HFFc6 (cell line): Measurements from ENCODE around the gene KLHDC2. TPM values are rescaled to one million over a fixed set of nuclear protein-coding genes. Genes with fewer than 3 reads are reported as not detected.
A peak's percentile ranks its signal among the peaks of the same experiment; 100 is the strongest.
"Not testable (repeated sequence)": the region's sequence is repeated elsewhere in the genome, so short reads cannot be mapped to it uniquely, and the experiment has no call there.

Experiments used
- DNase-seq: peaks from one replicate; pipeline ENCODE4 v3.0.0-alpha.2; 2018
- H3K27ac Mint-ChIP-seq: 2 replicates; pipeline ENCODE4 v1.8.0; 2020; ENCODE audit warnings: mild to moderate bottlenecking, mixed read lengths
- H3K27me3 Mint-ChIP-seq: 2 replicates; pipeline ENCODE4 v1.8.0; 2021; ENCODE audit warnings: mild to moderate bottlenecking, moderate library complexity, mixed read lengths; ENCODE audit not compliant: insufficient read depth
- H3K36me3 Mint-ChIP-seq: 2 replicates; pipeline ENCODE4 v1.8.0; 2021; ENCODE audit warnings: low read depth, mixed read lengths
- H3K4me1 Mint-ChIP-seq: 2 replicates; pipeline ENCODE4 v1.8.0; 2020; ENCODE audit warnings: low read depth, mixed read lengths
- H3K4me3 Mint-ChIP-seq: 2 replicates; pipeline ENCODE4 v1.8.0; 2020; ENCODE audit warnings: mild to moderate bottlenecking, moderate library complexity, mixed read lengths
- H3K9me3 Mint-ChIP-seq: 2 replicates; pipeline ENCODE4 v1.8.0; 2020; ENCODE audit warnings: mild to moderate bottlenecking, mixed read lengths
- long read RNA-seq: library from polyadenylated mRNA; unstranded; transcript quantifications from one replicate; pipeline ENCODE4 v2.0.0, GENCODE V29; 2019
- total RNA-seq, 6 experiments: library from RNA; stranded (reverse); fragmentation: NEBNext Ultra II Directional; extraction: Animal tissue kit (Norgen Biotek cat#: 25700); gene quantifications; 2 replicates in 1 of 6; 3 replicates in 5 of 6; pipeline ENCODE4 v1.2.3, GENCODE V29; 2021
- TF ChIP-seq, protein P1 (sequence below): fragments of 200-600 bp; sonication (generic); IDR thresholded peaks from 2 replicates; pipeline ENCODE4 v1.5.0; 2021; ENCODE audit warnings: antibody characterized with exemption, mild to moderate bottlenecking

The KLHDC2 gene, protein sequence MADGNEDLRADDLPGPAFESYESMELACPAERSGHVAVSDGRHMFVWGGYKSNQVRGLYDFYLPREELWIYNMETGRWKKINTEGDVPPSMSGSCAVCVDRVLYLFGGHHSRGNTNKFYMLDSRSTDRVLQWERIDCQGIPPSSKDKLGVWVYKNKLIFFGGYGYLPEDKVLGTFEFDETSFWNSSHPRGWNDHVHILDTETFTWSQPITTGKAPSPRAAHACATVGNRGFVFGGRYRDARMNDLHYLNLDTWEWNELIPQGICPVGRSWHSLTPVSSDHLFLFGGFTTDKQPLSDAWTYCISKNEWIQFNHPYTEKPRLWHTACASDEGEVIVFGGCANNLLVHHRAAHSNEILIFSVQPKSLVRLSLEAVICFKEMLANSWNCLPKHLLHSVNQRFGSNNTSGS
- total RNA-seq, result 10 to 100 TPM; 29.8 to 35.5 (median 33.8) TPM
- long read RNA-seq, full-length matches to known transcripts, result 76 of 95 reads
- long read RNA-seq, partial matches to known transcripts, result 13 of 95 reads
- long read RNA-seq, other reads (novel, unspliced or antisense), result 6 of 95 reads

DNA sequence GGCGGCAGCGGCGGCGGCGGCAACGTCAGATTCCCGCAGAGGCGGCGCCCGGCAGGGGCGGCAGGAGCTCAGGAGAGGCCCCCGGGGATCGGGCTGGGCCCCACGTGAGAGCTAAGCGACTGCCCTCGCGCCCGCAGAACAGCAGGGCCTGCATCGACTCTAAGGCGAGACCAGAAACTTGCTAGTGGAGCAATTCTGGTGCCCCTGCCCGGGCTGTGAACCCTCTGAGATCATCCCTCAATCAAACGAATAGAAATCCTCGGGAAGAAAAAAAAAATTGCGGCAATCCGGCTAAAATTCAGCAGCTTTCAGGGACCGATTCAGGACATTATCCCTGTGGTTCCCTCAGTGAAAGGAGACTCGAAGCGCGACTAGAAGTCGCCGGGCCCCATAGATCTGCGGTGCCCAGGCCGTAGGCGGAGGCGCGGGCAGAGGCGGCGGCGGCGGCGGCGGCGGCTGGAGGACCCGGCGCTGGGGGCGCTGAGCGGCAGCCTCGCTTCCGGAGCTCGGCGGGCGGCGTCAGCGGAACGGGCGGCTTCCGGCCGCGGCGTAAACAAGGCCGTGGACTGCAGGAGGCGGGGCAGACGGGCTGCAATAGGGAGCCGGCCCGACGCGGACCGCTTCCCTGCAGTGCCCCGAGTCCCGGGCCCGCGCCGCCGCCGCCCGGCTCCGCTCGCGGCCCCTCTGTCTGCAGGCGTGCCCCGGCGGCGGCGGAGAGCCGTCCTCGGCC is at the start of gene KLHDC2:
Gene KLHDC2, plus strand, starts transcription at position 583 of the 730 bp plus-strand sequence. CDS start 316 bp downstream, outside the sequence.
- Mint-ChIP-seq H3K4me3 (peak within 1 kb of the TSS; percentile 99), H3K36me3 (no peaks in the 10 kb centered on the region; the same call in 1 of the 2 replicates), H3K27me3 (peaks cover 10% of the 10 kb centered on the region), H3K9me3 (no peaks in the 10 kb centered on the region), H3K4me1 (peaks cover 45% of the 10 kb centered on the region), H3K27ac (peak within 1 kb of the TSS; percentile 99)
- TF ChIP-seq, protein P1, sequence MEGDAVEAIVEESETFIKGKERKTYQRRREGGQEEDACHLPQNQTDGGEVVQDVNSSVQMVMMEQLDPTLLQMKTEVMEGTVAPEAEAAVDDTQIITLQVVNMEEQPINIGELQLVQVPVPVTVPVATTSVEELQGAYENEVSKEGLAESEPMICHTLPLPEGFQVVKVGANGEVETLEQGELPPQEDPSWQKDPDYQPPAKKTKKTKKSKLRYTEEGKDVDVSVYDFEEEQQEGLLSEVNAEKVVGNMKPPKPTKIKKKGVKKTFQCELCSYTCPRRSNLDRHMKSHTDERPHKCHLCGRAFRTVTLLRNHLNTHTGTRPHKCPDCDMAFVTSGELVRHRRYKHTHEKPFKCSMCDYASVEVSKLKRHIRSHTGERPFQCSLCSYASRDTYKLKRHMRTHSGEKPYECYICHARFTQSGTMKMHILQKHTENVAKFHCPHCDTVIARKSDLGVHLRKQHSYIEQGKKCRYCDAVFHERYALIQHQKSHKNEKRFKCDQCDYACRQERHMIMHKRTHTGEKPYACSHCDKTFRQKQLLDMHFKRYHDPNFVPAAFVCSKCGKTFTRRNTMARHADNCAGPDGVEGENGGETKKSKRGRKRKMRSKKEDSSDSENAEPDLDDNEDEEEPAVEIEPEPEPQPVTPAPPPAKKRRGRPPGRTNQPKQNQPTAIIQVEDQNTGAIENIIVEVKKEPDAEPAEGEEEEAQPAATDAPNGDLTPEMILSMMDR, result peak; percentile 38
- peak; percentile 84 for DNase-seq

DNA sequence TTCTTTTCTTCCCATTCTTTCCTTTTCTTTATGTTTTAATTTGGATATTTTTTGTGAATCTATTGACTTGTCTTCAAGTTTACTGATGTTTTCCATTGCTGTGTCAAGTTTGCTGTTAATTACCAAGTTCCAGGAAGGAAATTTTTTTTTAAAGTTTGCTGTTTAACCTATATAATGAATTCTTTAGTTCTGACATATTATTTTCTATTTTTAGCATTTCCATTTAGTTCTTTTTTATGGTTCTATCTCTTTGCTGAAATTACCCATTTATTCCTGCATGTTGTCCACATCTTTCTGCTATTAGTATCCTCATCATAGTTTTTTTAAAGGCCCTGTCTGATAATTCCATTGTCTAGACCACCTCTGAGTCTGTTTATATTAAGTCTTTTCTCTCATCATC is 47.2 kb upstream of the KLHDC2 start:
- Mint-ChIP-seq H3K4me1 (no peaks in the 10 kb centered on the region), H3K36me3 (peaks cover 20% of the 10 kb centered on the region), H3K27me3 (no peaks in the 10 kb centered on the region), H3K27ac (no peak overlapping the region), H3K4me3 (no peak overlapping the region), H3K9me3 (no peaks in the 10 kb centered on the region)
- TF ChIP-seq, protein P1, result no peak
- no peak for DNase-seq

DNA sequence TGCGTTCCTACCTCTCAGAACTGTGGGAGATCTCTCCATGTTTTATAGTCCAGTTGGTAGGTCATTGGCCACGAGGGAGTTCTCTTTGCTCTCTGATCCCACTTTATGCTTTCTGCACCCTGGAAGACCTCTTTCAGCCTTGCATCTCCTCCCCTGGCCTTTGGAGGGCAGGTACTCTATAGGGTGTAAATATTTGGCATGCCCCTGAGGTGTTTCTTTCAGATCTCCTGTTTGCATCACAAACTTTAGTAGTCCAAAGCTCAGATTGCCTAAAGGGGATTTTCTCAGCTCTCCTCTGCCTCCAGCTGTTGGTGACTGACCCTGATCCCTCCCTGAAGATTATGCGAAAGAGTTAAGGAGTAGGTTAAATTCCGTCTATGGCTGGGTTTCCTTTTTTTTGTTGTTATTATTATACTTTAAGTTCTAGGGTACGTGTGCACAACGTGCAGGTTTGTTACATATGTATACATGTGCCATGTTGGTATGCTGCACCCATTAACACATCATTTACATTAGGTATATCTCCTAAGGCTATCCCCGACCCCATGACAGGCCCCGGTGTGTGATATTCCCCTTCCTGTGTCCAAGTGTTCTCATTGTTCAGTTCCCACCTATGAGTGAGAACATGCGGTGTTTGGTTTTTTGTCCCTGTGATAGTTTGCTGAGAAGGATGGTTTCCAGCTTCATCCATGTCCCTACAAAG is 46.1 kb upstream of the KLHDC2 start:
- not testable (repeated sequence) for H3K27me3 Mint-ChIP-seq, H3K4me3 Mint-ChIP-seq, DNase-seq, H3K9me3 Mint-ChIP-seq, H3K27ac Mint-ChIP-seq, H3K4me1 Mint-ChIP-seq
- H3K36me3 Mint-ChIP-seq, result peaks cover 20% of the 10 kb centered on the region

DNA sequence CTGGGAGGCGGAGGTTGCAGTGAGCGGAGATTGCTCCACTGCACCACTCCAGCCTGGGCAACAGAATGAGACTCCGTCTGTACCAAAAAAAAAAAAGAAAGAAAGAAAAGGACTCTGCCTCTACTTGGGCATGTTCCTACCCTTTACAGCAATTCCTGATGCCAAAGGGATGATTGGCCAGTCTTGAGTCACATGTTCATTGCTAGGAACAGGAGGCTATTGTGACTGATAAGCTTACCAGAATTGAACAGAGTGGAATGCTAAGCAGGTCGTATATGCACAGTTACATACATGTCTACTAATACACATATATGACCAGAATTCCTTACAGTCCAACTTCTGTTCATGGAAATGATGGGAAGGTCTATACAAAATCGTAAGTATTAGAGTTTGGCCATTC is 40.8 kb upstream of the KLHDC2 start:
- H3K9me3 Mint-ChIP-seq, result no peaks in the 10 kb centered on the region
- no peak for DNase-seq
- no peak overlapping the region for H3K4me3 Mint-ChIP-seq
- H3K27me3 Mint-ChIP-seq, result no peaks in the 10 kb centered on the region
- TF ChIP-seq, protein P1, result no peak
- peaks cover 4% of the 10 kb centered on the region for H3K36me3 Mint-ChIP-seq
- H3K27ac Mint-ChIP-seq, result no peak overlapping the region
- H3K4me1 Mint-ChIP-seq, result no peaks in the 10 kb centered on the region

DNA sequence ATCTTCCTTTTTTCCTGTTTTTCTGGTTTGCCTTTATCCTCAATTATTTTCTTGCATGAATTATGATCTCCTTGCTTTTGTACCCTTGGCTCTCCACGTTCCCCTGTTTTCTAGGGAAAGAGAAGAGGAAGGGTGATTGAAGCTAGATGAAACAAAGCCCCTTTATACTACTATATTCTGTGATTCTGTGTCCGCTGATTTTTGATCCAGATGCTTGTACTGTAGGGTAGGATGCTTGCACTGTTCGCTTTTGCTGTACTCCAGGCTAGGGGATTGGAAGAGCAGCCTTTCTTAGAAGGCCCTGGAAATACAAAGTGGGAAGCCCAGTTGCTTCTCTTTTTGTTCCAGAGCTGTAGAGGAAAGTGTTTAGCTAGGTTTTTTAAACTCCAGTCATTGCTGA is 35.1 kb upstream of the KLHDC2 start:
- TF ChIP-seq, protein P1, result no peak
- no peaks in the 10 kb centered on the region for H3K4me1 Mint-ChIP-seq
- DNase-seq, result no peak

More for the DNA sequence above, 35.1 kb upstream of the KLHDC2 start:
- H3K9me3 Mint-ChIP-seq, result no peaks in the 10 kb centered on the region
- no peaks in the 10 kb centered on the region for H3K36me3 Mint-ChIP-seq
- no peaks in the 10 kb centered on the region for H3K27me3 Mint-ChIP-seq
- no peak overlapping the region for H3K27ac Mint-ChIP-seq
- no peak overlapping the region for H3K4me3 Mint-ChIP-seq
